Measurements from ENCODE around the gene MAPKAPK2. TPM values are rescaled to one million over a fixed set of nuclear protein-coding genes. Genes with fewer than 3 reads are reported as not detected.
A peak's percentile ranks its signal among the peaks of the same experiment; 100 is the strongest.
"Not testable (repeated sequence)": the region's sequence is repeated elsewhere in the genome, so short reads cannot be mapped to it uniquely, and the experiment has no call there.

The MAPKAPK2 gene
- total RNA-seq: 36.4 TPM
- polyA plus RNA-seq: 72.3 TPM
- long read RNA-seq, donor 1: 0 reads
- long read RNA-seq, donor 2, transcript MAPKAPK2-202 (10 exons, 2,961 nt): major isoform, 28 of 125 reads
- long read RNA-seq, donor 2, partial matches to known transcripts: 95 of 125 reads
- long read RNA-seq, donor 2, other reads (novel, unspliced or antisense): 0 of 125 reads
- long read RNA-seq, donor 3, transcript MAPKAPK2-202 (10 exons, 2,961 nt): major isoform, 10 of 14 reads
- long read RNA-seq, donor 3, partial matches to known transcripts: 0 of 14 reads
- long read RNA-seq, donor 3, other reads (novel, unspliced or antisense): 0 of 14 reads
- long read RNA-seq, donor 4, transcript MAPKAPK2-202 (10 exons, 2,961 nt): major isoform, 8 of 9 reads
- long read RNA-seq, donor 4, partial matches to known transcripts: 0 of 9 reads
- long read RNA-seq, donor 4, other reads (novel, unspliced or antisense): 0 of 9 reads
- long read RNA-seq, donor 5, transcript MAPKAPK2-202 (10 exons, 2,961 nt): major isoform, 21 of 29 reads
- long read RNA-seq, donor 5, partial matches to known transcripts: 7 of 29 reads
- long read RNA-seq, donor 5, other reads (novel, unspliced or antisense): 0 of 29 reads
- long read RNA-seq, donor 6, transcript MAPKAPK2-202 (10 exons, 2,961 nt): major isoform, 5 of 6 reads
- long read RNA-seq, donor 6, partial matches to known transcripts: 0 of 6 reads
- long read RNA-seq, donor 6, other reads (novel, unspliced or antisense): 0 of 6 reads
- long read RNA-seq, donor 7, transcript MAPKAPK2-202 (10 exons, 2,961 nt): major isoform, 6 of 6 reads
- long read RNA-seq, donor 7, partial matches to known transcripts: 0 of 6 reads
- long read RNA-seq, donor 7, other reads (novel, unspliced or antisense): 0 of 6 reads
- long read RNA-seq, donor 8, transcript MAPKAPK2-202 (10 exons, 2,961 nt): major isoform, 5 of 6 reads
- long read RNA-seq, donor 8, partial matches to known transcripts: 0 of 6 reads
- long read RNA-seq, donor 8, other reads (novel, unspliced or antisense): 0 of 6 reads
- long read RNA-seq, donor 9, partial matches to known transcripts: 7 of 9 reads
- long read RNA-seq, donor 9, other reads (novel, unspliced or antisense): 0 of 9 reads
- long read RNA-seq, donor 10, transcript MAPKAPK2-202 (10 exons, 2,961 nt): major isoform, 9 of 51 reads
- long read RNA-seq, donor 10, partial matches to known transcripts: 41 of 51 reads
- long read RNA-seq, donor 10, other reads (novel, unspliced or antisense): 0 of 51 reads

GRCh38 chr1:206684478-206685333, at the start of gene MAPKAPK2:
MAPKAPK2 (plus strand) TSS chr1:206684905; CDS start chr1:206685230, 325 bp downstream.
- Histone ChIP-seq H3K4me3 (ENCODE audit: low read length in 2 of 2) (peak within 1 kb of the TSS; percentile 74 to 95), H3K27me3 (ENCODE audit: control insufficient read depth in 2 of 2, insufficient read depth in 1 of 2, low read length in 1 of 2) (peaks cover 0 to 2% of the 10 kb centered on the region in 2 donors), H3K27ac (ENCODE audit: low read depth in 1 of 2, low read length in 1 of 2) (peak within 1 kb of the TSS; percentile 67 to 92), H3K4me1 (ENCODE audit: control insufficient read depth in 2 of 2, insufficient read depth in 2 of 2, low read length in 2 of 2) (peaks cover 21 to 35% of the 10 kb centered on the region in 2 donors), H3K9me3 (ENCODE audit: control insufficient read depth in 2 of 2, insufficient read depth in 1 of 2, low read length in 1 of 2) (peaks cover 0 to 2% of the 10 kb centered on the region in 2 donors), H3K36me3 (ENCODE audit: control insufficient read depth in 2 of 2, insufficient read depth in 2 of 2, low read length in 1 of 2) (peaks cover under 1 to 6% of the 10 kb centered on the region in 2 donors)
- peak in 4 of 9 donors; percentile 57 to 79 (median 66) for DNase-seq (ENCODE audit: low read depth in 6 of 9, low spot score in 9 of 9)
- WGBS: 1% methylated on average over 82 of the region's 82 CpGs

GRCh38 chr1:206635080-206635977, 49.4 kb upstream of the MAPKAPK2 start, which contains the start of gene DYRK3:
DYRK3 (plus strand) TSS chr1:206635536; CDS start chr1:206635704, 168 bp downstream.
- Histone ChIP-seq H3K27me3 (ENCODE audit: control insufficient read depth in 2 of 2, insufficient read depth in 1 of 2, low read length in 1 of 2) (peaks cover 0 to 6% of the 10 kb centered on the region in 2 donors), H3K4me1 (ENCODE audit: control insufficient read depth in 2 of 2, insufficient read depth in 2 of 2, low read length in 2 of 2) (peaks cover 10 to 16% of the 10 kb centered on the region in 2 donors)
- under 1% methylated on average over 84 of the region's 84 CpGs for WGBS

DNA sequence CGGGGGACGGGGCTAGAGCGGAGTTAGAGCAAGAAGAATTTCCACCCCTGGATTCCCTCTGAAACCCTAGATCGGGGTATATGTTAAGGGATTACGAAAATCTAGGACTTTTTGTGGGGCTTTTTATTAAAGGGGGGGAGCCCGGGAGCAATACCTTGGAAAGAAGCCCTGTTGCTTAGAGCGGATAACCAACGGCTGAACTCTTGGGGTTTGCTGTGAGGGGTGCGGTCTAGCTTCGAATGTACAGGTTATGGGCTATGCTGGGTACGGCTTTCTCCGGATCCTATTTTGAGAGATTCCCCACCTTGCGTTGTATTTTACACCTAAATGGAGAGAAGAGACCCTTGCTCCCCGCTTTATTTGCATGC, 48.7 kb upstream of the MAPKAPK2 start:
- Histone ChIP-seq H3K9me3 (ENCODE audit: control insufficient read depth in 2 of 2, insufficient read depth in 1 of 2, low read length in 1 of 2) (no peaks in the 10 kb centered on the region), H3K27ac (ENCODE audit: low read depth in 1 of 2, low read length in 1 of 2) (peak overlapping the region in 1 of 2 donors; percentile 28), H3K4me1 (ENCODE audit: control insufficient read depth in 2 of 2, insufficient read depth in 2 of 2, low read length in 2 of 2) (peaks cover 10 to 16% of the 10 kb centered on the region in 2 donors), H3K27me3 (ENCODE audit: control insufficient read depth in 2 of 2, insufficient read depth in 1 of 2, low read length in 1 of 2) (peaks cover 0 to 6% of the 10 kb centered on the region in 2 donors), H3K4me3 (ENCODE audit: low read length in 2 of 2) (peak overlapping the region; percentile 59 to 77), H3K36me3 (ENCODE audit: control insufficient read depth in 2 of 2, insufficient read depth in 2 of 2, low read length in 1 of 2) (no peaks in the 10 kb centered on the region)
- WGBS: 1% methylated on average over 14 of the region's 14 CpGs
- DNase-seq (ENCODE audit: low read depth in 6 of 9, low spot score in 9 of 9): peak in 1 of 9 donors; percentile 45

More at GRCh38 chr1:206635080-206635977, 49.4 kb upstream of the MAPKAPK2 start, which contains the start of gene DYRK3:
- Histone ChIP-seq H3K9me3 (ENCODE audit: control insufficient read depth in 2 of 2, insufficient read depth in 1 of 2, low read length in 1 of 2) (no peaks in the 10 kb centered on the region), H3K27ac (ENCODE audit: low read depth in 1 of 2, low read length in 1 of 2) (peak within 1 kb of the TSS; percentile 58 to 81), H3K36me3 (ENCODE audit: control insufficient read depth in 2 of 2, insufficient read depth in 2 of 2, low read length in 1 of 2) (no peaks in the 10 kb centered on the region), H3K4me3 (ENCODE audit: low read length in 2 of 2) (peak within 1 kb of the TSS; percentile 59 to 77)
- peak in 7 of 9 donors; percentile 76 to 90 (median 79) for DNase-seq (ENCODE audit: low read depth in 6 of 9, low spot score in 9 of 9)

- Histone ChIP-seq H3K4me3 (ENCODE audit: low read length in 2 of 2) (no peak overlapping the region), H3K36me3 (ENCODE audit: control insufficient read depth in 2 of 2, insufficient read depth in 2 of 2, low read length in 1 of 2) (no peaks in the 10 kb centered on the region), H3K27ac (ENCODE audit: low read depth in 1 of 2, low read length in 1 of 2) (no peak overlapping the region), H3K9me3 (ENCODE audit: control insufficient read depth in 2 of 2, insufficient read depth in 1 of 2, low read length in 1 of 2) (no peaks in the 10 kb centered on the region), H3K4me1 (ENCODE audit: control insufficient read depth in 2 of 2, insufficient read depth in 2 of 2, low read length in 2 of 2) (peaks cover 10 to 16% of the 10 kb centered on the region in 2 donors), H3K27me3 (ENCODE audit: control insufficient read depth in 2 of 2, insufficient read depth in 1 of 2, low read length in 1 of 2) (peaks cover 0 to 6% of the 10 kb centered on the region in 2 donors)
- no peak for DNase-seq (ENCODE audit: low read depth in 6 of 9, low spot score in 9 of 9)
- WGBS: 59% methylated on average over 4 of the region's 4 CpGs
Observed at GRCh38 chr1:206636671-206637070, 48.0 kb upstream of the MAPKAPK2 start.

GRCh38 chr1:206637605-206638004, 47.1 kb upstream of the MAPKAPK2 start:
- no peak overlapping the region for H3K4me3 ChIP-seq (ENCODE audit: low read length in 2 of 2)
- DNase-seq (ENCODE audit: low read depth in 6 of 9, low spot score in 9 of 9): no peak
- no peak overlapping the region for H3K27ac ChIP-seq (ENCODE audit: low read depth in 1 of 2, low read length in 1 of 2)
- peaks cover 0 to 6% of the 10 kb centered on the region in 2 donors for H3K27me3 ChIP-seq (ENCODE audit: control insufficient read depth in 2 of 2, insufficient read depth in 1 of 2, low read length in 1 of 2)
- no peaks in the 10 kb centered on the region for H3K9me3 ChIP-seq (ENCODE audit: control insufficient read depth in 2 of 2, insufficient read depth in 1 of 2, low read length in 1 of 2)
- no peaks in the 10 kb centered on the region for H3K36me3 ChIP-seq (ENCODE audit: control insufficient read depth in 2 of 2, insufficient read depth in 2 of 2, low read length in 1 of 2)
- peaks cover 10 to 16% of the 10 kb centered on the region in 2 donors for H3K4me1 ChIP-seq (ENCODE audit: control insufficient read depth in 2 of 2, insufficient read depth in 2 of 2, low read length in 2 of 2)

- 73% methylated on average over 2 of the region's 2 CpGs for WGBS
- H3K27ac ChIP-seq (ENCODE audit: low read depth in 1 of 2, low read length in 1 of 2); H3K9me3 ChIP-seq (ENCODE audit: control insufficient read depth in 2 of 2, insufficient read depth in 1 of 2, low read length in 1 of 2); H3K4me1 ChIP-seq (ENCODE audit: control insufficient read depth in 2 of 2, insufficient read depth in 2 of 2, low read length in 2 of 2); H3K27me3 ChIP-seq (ENCODE audit: control insufficient read depth in 2 of 2, insufficient read depth in 1 of 2, low read length in 1 of 2); H3K4me3 ChIP-seq (ENCODE audit: low read length in 2 of 2); H3K36me3 ChIP-seq (ENCODE audit: control insufficient read depth in 2 of 2, insufficient read depth in 2 of 2, low read length in 1 of 2); DNase-seq (ENCODE audit: low read depth in 6 of 9, low spot score in 9 of 9): not testable (repeated sequence)
Observed at GRCh38 chr1:206642074-206642473, 42.6 kb upstream of the MAPKAPK2 start.

GRCh38 chr1:206643118-206643698, 41.5 kb upstream of the MAPKAPK2 start:
- peaks cover 2 to 7% of the 10 kb centered on the region in 2 donors for H3K36me3 ChIP-seq (ENCODE audit: control insufficient read depth in 2 of 2, insufficient read depth in 2 of 2, low read length in 1 of 2)
- H3K4me3 ChIP-seq (ENCODE audit: low read length in 2 of 2): no peak overlapping the region
- H3K27me3 ChIP-seq (ENCODE audit: control insufficient read depth in 2 of 2, insufficient read depth in 1 of 2, low read length in 1 of 2): no peaks in the 10 kb centered on the region
- H3K27ac ChIP-seq (ENCODE audit: low read depth in 1 of 2, low read length in 1 of 2): no peak overlapping the region
- 93% methylated on average over 3 of the region's 3 CpGs for WGBS
- H3K9me3 ChIP-seq (ENCODE audit: control insufficient read depth in 2 of 2, insufficient read depth in 1 of 2, low read length in 1 of 2): no peaks in the 10 kb centered on the region
- no peak for DNase-seq (ENCODE audit: low read depth in 6 of 9, low spot score in 9 of 9)
- no peaks in the 10 kb centered on the region for H3K4me1 ChIP-seq (ENCODE audit: control insufficient read depth in 2 of 2, insufficient read depth in 2 of 2, low read length in 2 of 2)

All from thymus (tissue), 14 donors.